H54 (cell line): ENCODE results near the gene SEMA4F.

ENCODE experiments used
- DNase-seq: peaks from one replicate; pipeline ENCODE4 v3.0.0; 2011; ENCODE audit warnings: low spot score, mixed read lengths; ENCODE audit not compliant: insufficient read length
- FAIRE-seq: peaks from 3 replicates; lab custom pipeline; 2011; peaks lifted over from hg19 to GRCh38; lab: Jason Lieb, UNC
- POLR2A ChIP-seq: IDR thresholded peaks from 2 replicates; pipeline ENCODE4 v1.6.1; 2011; ENCODE audit warnings: low read depth, mild to moderate bottlenecking, low read length

Gene SEMA4F

GRCh38 chr2:74708296-74708695, 54.2 kb downstream of the SEMA4F start:
- DNase-seq (no peak), FAIRE-seq (no peak)
- no peak for TF ChIP-seq POLR2A

- FAIRE-seq: no peak
- DNase-seq: no peak
- TF ChIP-seq POLR2A: no peak
These were observed 54.8 kb downstream of the SEMA4F start for GRCh38 chr2:74708883-74709282.

DNA sequence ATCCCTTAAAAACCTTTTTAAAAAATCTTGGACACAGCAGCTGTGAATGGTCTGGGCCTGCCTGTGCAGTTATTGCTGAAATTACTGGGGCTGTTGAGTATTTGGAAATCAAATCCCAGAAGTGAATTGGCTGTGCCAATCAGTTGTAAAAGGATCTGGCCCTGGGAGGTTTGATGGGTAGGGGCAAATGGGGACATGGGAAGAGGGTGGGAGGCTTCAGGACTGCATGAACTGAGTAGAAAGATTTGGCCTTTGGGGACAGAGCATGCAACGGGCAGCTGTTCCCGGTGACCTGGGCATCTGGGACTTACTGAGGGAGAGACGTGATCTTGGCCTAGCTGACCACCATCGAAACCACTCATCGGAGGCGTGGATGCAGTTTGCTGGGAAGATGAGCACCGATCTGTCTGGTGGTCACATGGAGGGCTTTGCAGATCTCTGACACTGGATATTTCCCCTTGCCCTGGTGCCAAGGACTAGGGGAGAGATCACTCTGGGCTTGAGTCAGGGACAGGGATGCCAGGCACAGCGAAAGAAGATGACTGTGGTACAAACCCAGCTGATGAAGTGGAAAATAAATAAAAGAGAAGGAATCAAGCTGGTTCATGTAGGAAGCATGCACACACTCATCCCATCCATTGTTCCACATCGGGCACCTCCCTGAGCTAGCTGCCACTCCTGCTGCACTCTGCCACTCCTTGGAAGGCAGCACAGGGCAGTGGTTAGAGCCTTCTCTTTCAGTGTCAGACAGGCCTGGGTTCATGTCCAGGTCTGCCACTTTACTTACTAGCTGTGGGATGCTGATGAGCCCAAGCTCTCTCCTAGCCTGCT, 58.4 kb downstream of the SEMA4F start:
- DNase-seq (no peak), FAIRE-seq (no peak)
- TF ChIP-seq POLR2A: no peak

DNA sequence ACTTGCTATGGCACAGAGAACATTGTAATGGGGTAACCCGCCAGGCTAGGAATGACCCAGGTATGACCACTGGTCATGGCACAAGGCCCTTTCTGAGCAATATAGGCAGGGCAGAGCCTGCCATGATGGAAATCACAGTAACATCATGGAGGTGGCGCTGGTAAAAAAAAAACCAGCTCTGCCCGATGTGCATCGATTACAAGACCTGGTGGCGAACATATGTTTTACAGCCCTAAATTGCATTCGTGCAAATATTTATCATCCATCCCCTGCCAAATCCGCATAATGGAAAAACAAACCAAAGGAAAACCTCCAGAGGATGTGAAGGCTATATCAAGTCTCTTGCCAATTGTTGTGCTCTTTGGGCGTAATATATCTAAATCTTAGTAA, 60.6 kb downstream of the SEMA4F start:
- no peak for DNase-seq
- no peak for TF ChIP-seq POLR2A
- no peak for FAIRE-seq

DNA sequence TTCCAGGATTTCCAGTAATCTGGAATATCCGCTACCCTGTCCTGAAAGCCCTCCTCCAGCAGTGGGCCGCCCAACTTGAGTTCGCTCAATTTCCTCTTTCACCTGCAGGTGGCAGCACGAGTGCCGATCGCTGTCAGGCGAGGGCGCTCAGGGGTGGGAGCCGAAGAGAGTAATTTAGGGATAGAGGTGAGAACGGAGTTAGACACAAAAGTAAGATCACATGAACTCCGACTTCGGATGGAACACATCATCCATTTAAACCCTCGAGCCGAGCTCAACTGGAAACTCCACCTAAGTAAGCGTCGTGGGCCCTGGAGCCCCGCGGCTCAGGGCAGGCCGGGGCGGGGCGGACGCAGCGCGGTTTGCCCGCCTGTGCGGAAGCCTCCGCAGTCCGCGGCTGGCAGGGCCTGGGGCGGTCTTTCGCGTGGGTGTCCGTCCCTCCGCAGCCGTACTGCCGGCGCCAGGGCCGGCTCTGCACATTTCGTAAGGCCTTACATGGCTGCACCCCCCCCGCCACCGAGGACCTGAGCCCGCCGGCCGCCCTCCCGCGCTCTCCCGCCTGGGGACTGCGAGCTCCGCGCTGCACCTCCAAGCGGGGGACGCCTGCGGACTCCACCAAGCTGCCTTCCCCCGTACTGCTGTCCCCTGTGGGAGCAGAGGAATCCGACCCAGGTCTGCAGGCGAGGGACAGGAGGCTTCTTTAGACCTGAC, 61.2 kb downstream of the SEMA4F start:
- DNase-seq (peak; percentile 83), FAIRE-seq (peak; percentile 92)
- no peak; the same call in 1 of the 2 replicates for TF ChIP-seq POLR2A

GRCh38 chr2:74715880-74716279, 61.8 kb downstream of the SEMA4F start:
- DNase-seq: no peak
- FAIRE-seq: no peak
- no peak for TF ChIP-seq POLR2A

- FAIRE-seq: no peak
These were observed 65.0 kb downstream of the SEMA4F start for GRCh38 chr2:74719066-74719465.

DNA sequence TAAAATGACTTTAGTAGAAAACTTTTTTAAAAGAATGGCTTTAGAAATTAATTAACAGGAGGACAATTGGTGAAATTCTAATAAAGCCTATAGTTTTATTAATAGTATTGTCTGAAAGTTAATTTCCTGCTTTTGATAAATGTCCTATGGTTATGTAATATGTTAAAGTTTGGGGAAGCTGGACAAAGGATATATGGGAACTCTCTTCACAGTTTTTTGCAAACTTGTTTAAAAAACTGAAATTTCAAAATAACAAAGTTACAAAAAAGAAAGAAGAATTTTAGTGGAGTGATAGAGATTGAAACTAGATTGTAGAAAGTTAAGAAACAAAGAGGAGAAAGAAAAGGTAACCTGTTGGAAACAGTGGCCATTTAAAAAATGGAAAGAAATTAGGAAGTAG, 67.3 kb downstream of the SEMA4F start:
- FAIRE-seq (no peak), DNase-seq (no peak)
- TF ChIP-seq POLR2A: no peak

More at GRCh38 chr2:74719066-74719465, 65.0 kb downstream of the SEMA4F start:
- TF ChIP-seq POLR2A: no peak
- no peak for DNase-seq

GRCh38 chr2:74724496-74724895, 70.4 kb downstream of the SEMA4F start:
- no peak for FAIRE-seq
- DNase-seq: no peak
- no peak for TF ChIP-seq POLR2A

GRCh38 chr2:74725287-74725686, 71.2 kb downstream of the SEMA4F start:
- DNase-seq (no peak), FAIRE-seq (no peak)
- no peak for TF ChIP-seq POLR2A

GRCh38 chr2:74728842-74729241, 74.8 kb downstream of the SEMA4F start:
- no peak for DNase-seq
- TF ChIP-seq POLR2A: no peak
- no peak for FAIRE-seq

- DNase-seq (no peak), FAIRE-seq (no peak)
- no peak for TF ChIP-seq POLR2A
These were observed 76.5 kb downstream of the SEMA4F start for GRCh38 chr2:74730530-74730929.
